ENCODE measurements around the gene PATJ.

GRCh38 chr1:61816191-61816590, 73.9 kb downstream of the PATJ start:
- TF ChIP-seq POLR2AphosphoS5 (IDR thresholded peaks at IDR 0.05; ENCODE audit: low read depth, low read length) (no peak), SIN3A (IDR thresholded peaks at IDR 0.05; ENCODE audit: borderline replicate concordance, insufficient read depth, low read length) (no peak), TAF1 (IDR thresholded peaks at IDR 0.05; ENCODE audit: borderline replicate concordance, insufficient read depth, low read length) (no peak)
- TF ChIP-seq, protein P1, sequence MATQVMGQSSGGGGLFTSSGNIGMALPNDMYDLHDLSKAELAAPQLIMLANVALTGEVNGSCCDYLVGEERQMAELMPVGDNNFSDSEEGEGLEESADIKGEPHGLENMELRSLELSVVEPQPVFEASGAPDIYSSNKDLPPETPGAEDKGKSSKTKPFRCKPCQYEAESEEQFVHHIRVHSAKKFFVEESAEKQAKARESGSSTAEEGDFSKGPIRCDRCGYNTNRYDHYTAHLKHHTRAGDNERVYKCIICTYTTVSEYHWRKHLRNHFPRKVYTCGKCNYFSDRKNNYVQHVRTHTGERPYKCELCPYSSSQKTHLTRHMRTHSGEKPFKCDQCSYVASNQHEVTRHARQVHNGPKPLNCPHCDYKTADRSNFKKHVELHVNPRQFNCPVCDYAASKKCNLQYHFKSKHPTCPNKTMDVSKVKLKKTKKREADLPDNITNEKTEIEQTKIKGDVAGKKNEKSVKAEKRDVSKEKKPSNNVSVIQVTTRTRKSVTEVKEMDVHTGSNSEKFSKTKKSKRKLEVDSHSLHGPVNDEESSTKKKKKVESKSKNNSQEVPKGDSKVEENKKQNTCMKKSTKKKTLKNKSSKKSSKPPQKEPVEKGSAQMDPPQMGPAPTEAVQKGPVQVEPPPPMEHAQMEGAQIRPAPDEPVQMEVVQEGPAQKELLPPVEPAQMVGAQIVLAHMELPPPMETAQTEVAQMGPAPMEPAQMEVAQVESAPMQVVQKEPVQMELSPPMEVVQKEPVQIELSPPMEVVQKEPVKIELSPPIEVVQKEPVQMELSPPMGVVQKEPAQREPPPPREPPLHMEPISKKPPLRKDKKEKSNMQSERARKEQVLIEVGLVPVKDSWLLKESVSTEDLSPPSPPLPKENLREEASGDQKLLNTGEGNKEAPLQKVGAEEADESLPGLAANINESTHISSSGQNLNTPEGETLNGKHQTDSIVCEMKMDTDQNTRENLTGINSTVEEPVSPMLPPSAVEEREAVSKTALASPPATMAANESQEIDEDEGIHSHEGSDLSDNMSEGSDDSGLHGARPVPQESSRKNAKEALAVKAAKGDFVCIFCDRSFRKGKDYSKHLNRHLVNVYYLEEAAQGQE (IDR thresholded peaks at IDR 0.05; ENCODE audit: insufficient read depth in 1 of 2, low read depth in 2 of 2, low read length in 2 of 2), result no peak
